ENCODE data around the gene ALDH3B2.

Gene ALDH3B2

DNA sequence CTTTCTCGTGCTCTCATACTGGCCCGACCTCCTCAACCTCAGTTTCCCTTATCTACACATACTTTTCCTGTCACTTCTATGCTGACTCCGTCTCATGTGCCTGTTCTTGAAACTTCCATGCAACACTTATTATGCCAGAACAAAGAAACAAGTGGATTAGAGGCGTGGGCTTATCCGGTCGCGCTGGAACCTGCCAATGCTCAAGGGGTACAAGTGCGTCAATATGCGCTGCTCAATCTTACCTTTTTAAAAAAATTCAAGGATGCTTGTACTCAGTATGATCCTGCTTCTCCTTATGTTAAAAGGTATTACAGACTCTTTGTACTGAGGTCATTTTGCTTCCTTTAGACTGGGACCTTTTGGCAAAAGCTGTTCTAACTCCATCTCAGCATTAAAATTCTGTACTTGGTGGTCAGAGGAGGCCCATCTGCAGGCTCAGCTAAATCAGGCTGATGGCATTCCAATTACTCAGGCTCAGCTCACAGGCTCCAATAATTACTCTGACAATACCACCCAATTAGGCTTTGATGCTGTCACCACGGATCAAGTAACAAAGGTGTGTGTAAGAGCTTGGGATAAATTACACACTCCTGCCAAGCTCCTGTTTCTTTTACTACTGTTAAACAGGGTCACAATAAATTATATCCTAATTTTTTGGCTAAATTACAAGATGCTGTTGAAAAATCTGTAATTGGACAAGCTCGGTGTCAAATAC is 26.3 kb upstream of the ALDH3B2 start:
- Histone ChIP-seq H3K27me3 (ENCODE audit: insufficient read depth, low read length) (no peaks in the 10 kb centered on the region), H3K27ac (ENCODE audit: low read depth, low read length) (no peak overlapping the region), H3K4me1 (ENCODE audit: insufficient read depth, low read length) (peaks cover 9% of the 10 kb centered on the region; the same call in 1 of the 2 replicates), H3K9ac (ENCODE audit: low read depth, low read length) (no peak overlapping the region), H3K36me3 (ENCODE audit: insufficient read depth, low read length) (no peaks in the 10 kb centered on the region), H3K9me3 (ENCODE audit: insufficient read depth, low read depth, low read length) (peaks cover 6% of the 10 kb centered on the region), H3K4me3 (ENCODE audit: low read length) (no peak overlapping the region)
- 88% methylated on average over 11 of the region's 11 CpGs for WGBS

DNA sequence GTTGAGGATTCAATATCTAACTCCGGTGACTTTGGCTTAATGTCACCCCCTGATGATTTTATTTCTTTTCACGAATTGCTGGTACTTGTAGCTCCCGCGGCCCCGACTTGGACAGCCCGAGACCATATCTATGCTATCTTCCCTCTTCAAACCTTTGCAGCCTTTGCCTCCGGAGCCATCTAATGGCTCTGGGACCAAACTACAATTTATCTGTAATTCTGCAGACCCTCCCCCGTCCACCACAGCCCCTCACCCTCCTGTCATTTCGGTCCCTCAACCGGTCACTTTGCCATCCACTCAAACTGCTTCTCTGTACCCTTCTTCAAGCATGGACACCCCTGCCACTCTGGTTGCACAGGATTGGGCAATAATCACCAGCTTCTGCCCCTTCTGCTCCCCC is 25.7 kb upstream of the ALDH3B2 start:
- Histone ChIP-seq H3K4me3 (ENCODE audit: low read length) (no peak overlapping the region), H3K27me3 (ENCODE audit: insufficient read depth, low read length) (no peaks in the 10 kb centered on the region), H3K36me3 (ENCODE audit: insufficient read depth, low read length) (no peaks in the 10 kb centered on the region), H3K9me3 (ENCODE audit: insufficient read depth, low read depth, low read length) (peaks cover 8% of the 10 kb centered on the region), H3K4me1 (ENCODE audit: insufficient read depth, low read length) (peaks cover 9% of the 10 kb centered on the region; the same call in 1 of the 2 replicates), H3K9ac (ENCODE audit: low read depth, low read length) (no peak overlapping the region), H3K27ac (ENCODE audit: low read depth, low read length) (no peak overlapping the region)
- 82% methylated on average over 10 of the region's 10 CpGs for WGBS

DNA sequence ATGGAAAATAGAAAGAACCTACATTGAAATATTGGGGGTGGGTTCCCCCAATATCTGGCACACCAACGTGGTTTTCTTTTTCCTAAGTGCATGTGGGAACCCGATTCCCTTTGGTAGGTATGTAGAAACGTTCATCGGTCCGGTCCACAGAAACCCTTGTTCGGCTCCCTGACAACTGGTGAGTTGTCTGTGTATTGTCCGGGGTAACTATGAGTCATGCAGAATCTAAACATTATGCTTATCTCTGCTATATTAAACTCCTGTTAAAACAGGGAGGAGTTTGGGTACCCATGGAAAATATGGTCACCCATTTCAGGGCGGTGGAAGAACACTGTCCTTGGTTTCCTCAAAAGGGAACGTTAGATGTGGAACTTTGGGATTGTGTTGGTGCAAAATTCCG is 25.1 kb upstream of the ALDH3B2 start:
- no peaks in the 10 kb centered on the region for H3K27me3 ChIP-seq (ENCODE audit: insufficient read depth, low read length)
- no peak overlapping the region for H3K9ac ChIP-seq (ENCODE audit: low read depth, low read length)
- no peaks in the 10 kb centered on the region for H3K36me3 ChIP-seq (ENCODE audit: insufficient read depth, low read length)
- H3K4me3 ChIP-seq (ENCODE audit: low read length): no peak overlapping the region
- H3K27ac ChIP-seq (ENCODE audit: low read depth, low read length): no peak overlapping the region
- 96% methylated on average over 10 of the region's 10 CpGs for WGBS
- H3K4me1 ChIP-seq (ENCODE audit: insufficient read depth, low read length): peaks cover 9% of the 10 kb centered on the region; the same call in 1 of the 2 replicates
- peaks cover 8% of the 10 kb centered on the region for H3K9me3 ChIP-seq (ENCODE audit: insufficient read depth, low read depth, low read length)

- Histone ChIP-seq H3K27ac (ENCODE audit: low read depth, low read length) (no peak overlapping the region), H3K4me3 (ENCODE audit: low read length) (no peak overlapping the region), H3K27me3 (ENCODE audit: insufficient read depth, low read length) (no peaks in the 10 kb centered on the region), H3K9me3 (ENCODE audit: insufficient read depth, low read depth, low read length) (peaks cover 8% of the 10 kb centered on the region), H3K36me3 (ENCODE audit: insufficient read depth, low read length) (no peaks in the 10 kb centered on the region), H3K4me1 (ENCODE audit: insufficient read depth, low read length) (peaks cover 5% of the 10 kb centered on the region; the same call in 1 of the 2 replicates), H3K9ac (ENCODE audit: low read depth, low read length) (no peak overlapping the region)
- 92% methylated on average over 6 of the region's 6 CpGs for WGBS
Observed at GRCh38 chr11:67698247-67698646, 23.8 kb upstream of the ALDH3B2 start.

DNA sequence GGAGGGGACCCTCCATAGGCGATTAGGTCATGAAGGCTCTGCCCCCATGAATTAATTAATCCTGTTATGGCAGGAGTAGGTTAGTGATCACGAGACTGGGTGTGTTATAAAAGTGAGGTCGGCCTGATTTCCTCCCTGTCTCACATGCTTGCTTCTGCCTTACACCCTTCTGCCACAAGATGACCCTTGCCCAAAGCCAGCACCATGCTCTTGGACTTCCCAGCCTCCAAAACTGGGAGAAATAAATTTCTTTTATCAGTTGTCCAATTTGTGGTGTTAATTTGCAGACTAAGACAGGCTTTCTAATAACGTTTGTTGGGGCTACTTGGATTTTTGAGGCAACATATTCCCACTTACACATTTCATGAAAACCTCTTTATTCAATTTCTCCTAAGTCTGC is 23.4 kb upstream of the ALDH3B2 start:
- H3K27ac ChIP-seq (ENCODE audit: low read depth, low read length): no peak overlapping the region
- H3K27me3 ChIP-seq (ENCODE audit: insufficient read depth, low read length): no peaks in the 10 kb centered on the region
- WGBS: 95% methylated on average over 4 of the region's 4 CpGs
- peaks cover 8% of the 10 kb centered on the region for H3K9me3 ChIP-seq (ENCODE audit: insufficient read depth, low read depth, low read length)
- H3K36me3 ChIP-seq (ENCODE audit: insufficient read depth, low read length): no peaks in the 10 kb centered on the region
- no peak overlapping the region for H3K9ac ChIP-seq (ENCODE audit: low read depth, low read length)
- peaks cover 5% of the 10 kb centered on the region; the same call in 1 of the 2 replicates for H3K4me1 ChIP-seq (ENCODE audit: insufficient read depth, low read length)
- H3K4me3 ChIP-seq (ENCODE audit: low read length): no peak overlapping the region

DNA sequence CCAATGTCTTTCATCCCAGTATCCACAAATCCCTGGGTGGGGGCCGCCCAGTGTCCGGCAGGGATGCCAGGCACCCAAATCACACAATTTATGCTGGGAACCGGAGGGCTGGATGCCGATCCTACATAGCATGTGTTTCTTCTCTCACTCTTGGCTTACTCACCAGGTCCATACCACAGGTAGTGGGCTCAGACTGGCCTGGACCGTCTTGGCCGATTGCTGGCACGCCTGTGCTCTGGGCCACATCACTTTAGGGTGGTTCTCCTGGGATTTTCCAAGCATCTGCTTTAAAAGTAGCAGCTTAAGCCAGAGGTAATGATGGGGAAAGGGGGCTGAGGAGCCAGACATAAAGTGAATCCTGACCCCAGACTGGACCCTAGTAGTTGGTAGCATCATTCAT is 22.6 kb upstream of the ALDH3B2 start:
- WGBS: 96% methylated on average over 7 of the region's 7 CpGs
- H3K4me3 ChIP-seq (ENCODE audit: low read length): no peak overlapping the region
- peaks cover 5% of the 10 kb centered on the region; the same call in 1 of the 2 replicates for H3K4me1 ChIP-seq (ENCODE audit: insufficient read depth, low read length)
- peaks cover 8% of the 10 kb centered on the region for H3K9me3 ChIP-seq (ENCODE audit: insufficient read depth, low read depth, low read length)
- no peaks in the 10 kb centered on the region for H3K36me3 ChIP-seq (ENCODE audit: insufficient read depth, low read length)
- H3K27me3 ChIP-seq (ENCODE audit: insufficient read depth, low read length): no peaks in the 10 kb centered on the region
- no peak overlapping the region for H3K9ac ChIP-seq (ENCODE audit: low read depth, low read length)
- H3K27ac ChIP-seq (ENCODE audit: low read depth, low read length): no peak overlapping the region

DNA sequence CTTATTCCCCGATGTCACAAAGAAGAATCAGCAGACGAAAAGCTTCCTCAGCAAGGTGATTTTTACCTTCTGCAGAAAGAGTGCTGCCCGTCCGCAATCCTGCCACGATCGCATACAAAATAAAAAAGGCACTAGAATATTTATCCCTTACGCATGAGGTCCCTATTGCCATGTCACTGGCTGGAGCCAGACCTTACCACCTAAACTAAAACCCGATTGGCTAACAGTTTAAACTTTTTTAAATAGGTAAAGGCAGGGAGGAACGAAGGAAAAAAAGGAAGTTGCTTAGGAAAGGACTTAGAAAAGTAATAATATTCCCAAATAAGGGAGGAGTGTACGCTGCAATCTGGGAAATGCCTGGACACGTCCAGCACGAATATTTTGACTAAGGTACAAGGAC is 21.2 kb upstream of the ALDH3B2 start:
- 93% methylated on average over 12 of the region's 12 CpGs for WGBS
- H3K27me3 ChIP-seq (ENCODE audit: insufficient read depth, low read length): no peaks in the 10 kb centered on the region
- peaks cover 3% of the 10 kb centered on the region; the same call in 1 of the 2 replicates for H3K4me1 ChIP-seq (ENCODE audit: insufficient read depth, low read length)
- H3K4me3 ChIP-seq (ENCODE audit: low read length): no peak overlapping the region
- no peak overlapping the region for H3K27ac ChIP-seq (ENCODE audit: low read depth, low read length)
- H3K36me3 ChIP-seq (ENCODE audit: insufficient read depth, low read length): no peaks in the 10 kb centered on the region
- peaks cover 8% of the 10 kb centered on the region for H3K9me3 ChIP-seq (ENCODE audit: insufficient read depth, low read depth, low read length)
- no peak overlapping the region for H3K9ac ChIP-seq (ENCODE audit: low read depth, low read length)

DNA sequence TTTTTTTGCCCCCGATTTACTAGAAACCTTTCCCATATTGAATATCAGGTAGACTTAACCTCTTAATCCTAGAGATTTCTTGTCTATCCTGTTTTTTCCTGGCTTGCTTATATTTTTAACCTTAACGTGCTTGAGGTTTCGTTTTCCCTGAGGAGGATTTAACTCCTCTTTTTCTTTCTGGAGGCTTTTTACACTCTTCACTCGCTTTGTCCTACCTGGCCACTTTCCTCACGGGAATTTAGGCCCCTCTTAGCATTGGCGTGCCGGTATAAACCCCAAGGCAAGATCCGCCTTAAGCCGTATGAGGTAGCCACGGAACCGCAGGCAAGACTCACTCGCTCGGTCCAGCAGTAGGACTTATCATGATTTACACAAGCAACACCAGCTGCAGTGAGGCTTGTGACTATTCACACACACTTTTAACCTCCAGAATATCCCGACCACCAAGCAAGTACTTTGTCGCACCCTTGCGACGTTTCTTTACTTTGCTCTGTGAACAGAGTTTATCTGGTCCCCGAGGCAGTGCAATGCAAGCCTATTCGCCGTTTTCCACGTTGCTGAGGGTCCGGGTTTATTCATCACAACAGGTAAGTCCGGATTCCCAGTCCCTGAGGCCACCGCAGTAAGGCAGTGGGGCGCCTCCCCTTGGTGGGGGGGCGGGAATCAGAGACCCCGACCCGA is 20.6 kb upstream of the ALDH3B2 start:
- 94% methylated on average over 28 of the region's 28 CpGs for WGBS
- Histone ChIP-seq H3K9ac (ENCODE audit: low read depth, low read length) (no peak overlapping the region), H3K4me1 (ENCODE audit: insufficient read depth, low read length) (no peaks in the 10 kb centered on the region), H3K36me3 (ENCODE audit: insufficient read depth, low read length) (no peaks in the 10 kb centered on the region), H3K4me3 (ENCODE audit: low read length) (no peak overlapping the region), H3K27me3 (ENCODE audit: insufficient read depth, low read length) (no peaks in the 10 kb centered on the region), H3K27ac (ENCODE audit: low read depth, low read length) (no peak overlapping the region), H3K9me3 (ENCODE audit: insufficient read depth, low read depth, low read length) (peaks cover 8% of the 10 kb centered on the region)

DNA sequence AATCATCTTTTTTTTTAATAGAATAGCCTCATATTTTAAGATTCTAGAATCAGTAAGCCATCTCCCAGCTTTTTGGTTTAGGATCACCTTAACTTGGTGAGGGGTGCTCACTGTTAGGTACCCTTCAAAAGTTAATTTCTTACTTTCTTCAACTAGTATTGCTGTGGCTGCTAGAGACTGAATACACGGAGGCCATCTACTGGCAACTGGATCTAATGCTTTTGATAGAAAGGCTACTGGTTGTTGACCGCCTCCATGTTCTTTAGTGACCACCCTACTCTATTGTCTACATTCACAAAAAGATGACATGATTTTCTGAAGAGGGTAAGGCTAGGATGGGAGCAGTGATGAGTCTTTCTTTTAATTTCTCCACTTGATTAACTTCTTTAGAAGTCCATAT is 16.7 kb upstream of the ALDH3B2 start:
- no peaks in the 10 kb centered on the region for H3K36me3 ChIP-seq (ENCODE audit: insufficient read depth, low read length)
- no peak overlapping the region for H3K9ac ChIP-seq (ENCODE audit: low read depth, low read length)
- WGBS: 0% methylated on average over 1 of the region's 2 CpGs
- peaks cover 2% of the 10 kb centered on the region; the same call in 1 of the 2 replicates for H3K9me3 ChIP-seq (ENCODE audit: insufficient read depth, low read depth, low read length)
- H3K27me3 ChIP-seq (ENCODE audit: insufficient read depth, low read length): no peaks in the 10 kb centered on the region
- no peaks in the 10 kb centered on the region for H3K4me1 ChIP-seq (ENCODE audit: insufficient read depth, low read length)
- no peak overlapping the region for H3K4me3 ChIP-seq (ENCODE audit: low read length)
- no peak overlapping the region for H3K27ac ChIP-seq (ENCODE audit: low read depth, low read length)

DNA sequence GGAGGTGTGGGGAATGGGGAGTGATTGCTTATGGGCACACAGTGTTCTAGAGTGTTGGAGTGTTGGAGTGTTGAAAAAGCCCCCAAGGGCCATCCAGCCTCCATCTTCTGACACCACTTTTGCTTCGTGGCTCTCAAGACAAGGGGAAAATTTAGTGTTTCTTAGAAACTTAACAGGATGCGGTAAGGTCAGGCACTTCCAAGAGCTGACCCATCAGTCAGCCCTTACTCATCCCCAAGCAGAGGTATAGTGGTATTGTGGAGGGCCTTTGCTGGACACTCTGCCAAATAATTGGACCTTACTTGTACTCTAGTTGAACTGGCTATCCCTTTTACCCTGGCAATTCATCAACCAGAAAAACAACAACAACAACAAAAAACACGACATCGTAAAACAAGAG is 14.8 kb upstream of the ALDH3B2 start:
- Histone ChIP-seq H3K4me1 (ENCODE audit: insufficient read depth, low read length) (no peaks in the 10 kb centered on the region), H3K27ac (ENCODE audit: low read depth, low read length) (no peak overlapping the region), H3K9me3 (ENCODE audit: insufficient read depth, low read depth, low read length) (no peaks in the 10 kb centered on the region), H3K27me3 (ENCODE audit: insufficient read depth, low read length) (no peaks in the 10 kb centered on the region), H3K36me3 (ENCODE audit: insufficient read depth, low read length) (no peaks in the 10 kb centered on the region), H3K4me3 (ENCODE audit: low read length) (no peak overlapping the region), H3K9ac (ENCODE audit: low read depth, low read length) (no peak overlapping the region)
- 95% methylated on average over 4 of the region's 4 CpGs for WGBS

DNA sequence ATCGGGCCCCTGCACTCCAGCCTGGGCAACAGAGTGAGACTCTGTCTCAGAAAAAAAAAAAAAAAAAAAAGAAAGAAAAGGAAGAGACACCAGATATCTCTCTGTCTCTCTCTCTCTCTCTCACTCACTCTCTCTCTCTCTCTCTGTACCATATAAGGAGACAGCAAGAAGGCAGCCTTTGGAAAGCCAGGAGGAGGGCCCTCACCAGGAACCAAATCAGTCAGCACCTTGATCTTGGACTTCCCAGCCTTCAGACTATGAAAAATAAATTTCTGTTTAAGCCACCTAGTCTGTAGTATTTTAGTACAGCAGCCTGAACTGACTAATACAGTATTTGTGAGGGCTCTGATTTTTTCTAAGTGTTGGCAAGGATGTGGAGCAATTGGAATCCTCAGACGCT is 13.6 kb upstream of the ALDH3B2 start:
- H3K27me3 ChIP-seq (ENCODE audit: insufficient read depth, low read length): no peaks in the 10 kb centered on the region
- no peaks in the 10 kb centered on the region for H3K9me3 ChIP-seq (ENCODE audit: insufficient read depth, low read depth, low read length)
- H3K27ac ChIP-seq (ENCODE audit: low read depth, low read length): no peak overlapping the region
- no peak overlapping the region for H3K9ac ChIP-seq (ENCODE audit: low read depth, low read length)
- WGBS: 91% methylated on average over 2 of the region's 2 CpGs
- H3K4me3 ChIP-seq (ENCODE audit: low read length): no peak overlapping the region
- H3K36me3 ChIP-seq (ENCODE audit: insufficient read depth, low read length): no peaks in the 10 kb centered on the region
- H3K4me1 ChIP-seq (ENCODE audit: insufficient read depth, low read length): 0 out of 2 replicates have a peak, but pooled peaks cover 3% of the 10 kb centered on the region
